Activated CD4-positive, alpha-beta T cell treated with anti-CD3 and anti-CD28 coated beads, Interleukin-2, amount 50 U/mL, for 24 hours (primary cell): ENCODE measurements around the gene SCFD1.
"Not testable (repeated sequence)": the region's sequence is repeated elsewhere in the genome, so short reads cannot be mapped to it uniquely, and the experiment has no call there.

ENCODE experiments used
- DNase-seq, 2 donors: peaks; one replicate each; pipeline ENCODE4 v3.0.0-alpha.2; 2020; ENCODE audit warnings: low read depth in 1 of 2, low spot score in 1 of 2

The SCFD1 gene

GRCh38 chr14:30669594-30669993 lies 47.5 kb downstream of the SCFD1 start:
- DNase-seq: no peak

- no peak for DNase-seq
Measured at GRCh38 chr14:30673071-30673470, 51.0 kb downstream of the SCFD1 start.

GRCh38 chr14:30678926-30679431 lies 56.9 kb downstream of the SCFD1 start:
- DNase-seq: no peak

- no peak for DNase-seq
Measured at GRCh38 chr14:30680036-30680435, 57.9 kb downstream of the SCFD1 start.

GRCh38 chr14:30680776-30681175 lies 58.7 kb downstream of the SCFD1 start:
- DNase-seq: not testable (repeated sequence)

- DNase-seq: no peak
Measured at GRCh38 chr14:30681752-30682355, 59.7 kb downstream of the SCFD1 start.

GRCh38 chr14:30690487-30691355 lies 68.6 kb downstream of the SCFD1 start:
- DNase-seq: not testable (repeated sequence)

- no peak for DNase-seq
Measured at GRCh38 chr14:30691751-30692398, 69.8 kb downstream of the SCFD1 start.

GRCh38 chr14:30692669-30693068 lies 70.5 kb downstream of the SCFD1 start:
- DNase-seq: no peak

- no peak for DNase-seq
Measured at GRCh38 chr14:30698463-30698862, 76.3 kb downstream of the SCFD1 start.

GRCh38 chr14:30706704-30707103 lies 84.6 kb downstream of the SCFD1 start:
- DNase-seq: no peak

- DNase-seq: no peak
Measured at GRCh38 chr14:30708157-30708556, 86.0 kb downstream of the SCFD1 start.

- no peak for DNase-seq
Measured at GRCh38 chr14:30709201-30709600, 87.1 kb downstream of the SCFD1 start.

GRCh38 chr14:30710876-30711275 lies 88.8 kb downstream of the SCFD1 start:
- DNase-seq: no peak

- DNase-seq: no peak
Measured at GRCh38 chr14:30719137-30719536, 97.0 kb downstream of the SCFD1 start.

GRCh38 chr14:30725763-30726162 lies 103.6 kb downstream of the SCFD1 start:
- no peak for DNase-seq

GRCh38 chr14:30728471-30728870 lies 106.4 kb downstream of the SCFD1 start:
- DNase-seq: no peak

GRCh38 chr14:30737916-30738315 lies 115.8 kb downstream of the SCFD1 start:
- no peak for DNase-seq

- no peak for DNase-seq
Measured at GRCh38 chr14:30738978-30739377, 116.9 kb downstream of the SCFD1 start.

- no peak for DNase-seq
Measured at GRCh38 chr14:30748343-30748742, 126.2 kb downstream of the SCFD1 start.

- DNase-seq: no peak
Measured at GRCh38 chr14:30751646-30752416, 129.7 kb downstream of the SCFD1 start.
